HL-60 (cell line): ENCODE measurements around the gene RFESD.

Source experiments
- DNase-seq, 2 experiments: peaks; one replicate each; pipeline ENCODE4 v3.0.0-alpha.2; 2010 to 2020; ENCODE audit warnings: low read depth in 1 of 2, low spot score in 1 of 2
- H3K27ac ChIP-seq: fragments of 250-450 bp; sonication (Bioruptor Pico); replicated peaks from 2 replicates; pipeline ENCODE4 v1.5.1; 2020; ENCODE audit warnings: mild to moderate bottlenecking, moderate library complexity
- H3K27me3 ChIP-seq: fragments of 250-450 bp; sonication (Bioruptor Pico); 2 replicates; pipeline ENCODE4 v1.5.1; 2021; ENCODE audit warnings: mild to moderate bottlenecking, moderate library complexity; ENCODE audit not compliant: insufficient read depth, poor library complexity, severe bottlenecking
- H3K4me3 ChIP-seq: replicated peaks from 2 replicates; pipeline ENCODE4 v1.5.1; 2011; ENCODE audit warnings: mild to moderate bottlenecking, control low read depth, low read length; ENCODE audit not compliant: insufficient read depth
- GABPA ChIP-seq: IDR thresholded peaks from 2 replicates; pipeline ENCODE4 v1.6.1; 2012; ENCODE audit warnings: low read depth
- POLR2AphosphoS5 ChIP-seq: IDR thresholded peaks from 2 replicates; pipeline ENCODE4 v1.6.1; 2012; ENCODE audit warnings: low read depth
- SPI1 ChIP-seq: IDR thresholded peaks from 2 replicates; pipeline ENCODE4 v1.6.1; 2012; ENCODE audit warnings: low read depth, mild to moderate bottlenecking, borderline replicate concordance
- TF ChIP-seq, protein P1 (sequence below): IDR thresholded peaks from one replicate; pipeline ENCODE4 v1.5.1; 2011; ENCODE audit warnings: low read length, control low read depth, inconsistent platforms; ENCODE audit not compliant: insufficient read depth
- TF ChIP-seq, protein P2 (sequence below): IDR thresholded peaks from 2 replicates; pipeline ENCODE4 v1.6.1; 2012; ENCODE audit warnings: low read depth; ENCODE audit not compliant: insufficient replicate concordance

The RFESD gene

DNA sequence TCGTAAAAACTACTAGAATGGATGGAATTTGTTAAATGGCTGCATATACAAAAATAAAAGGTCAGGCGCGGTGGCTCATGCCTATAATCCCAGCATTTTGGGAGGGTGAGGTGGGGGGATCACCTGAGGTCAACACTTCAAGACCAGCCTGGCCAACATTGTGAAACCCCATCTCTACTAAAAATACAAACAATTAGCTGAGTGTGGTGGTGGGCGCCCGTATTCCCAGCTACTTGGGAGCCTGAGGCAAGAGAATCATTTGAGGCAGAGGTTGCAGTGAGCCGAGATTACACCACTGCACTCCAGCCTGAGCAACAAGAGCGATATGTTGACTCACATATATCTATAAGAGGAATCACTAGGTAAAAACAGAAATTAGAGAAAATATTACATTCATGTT lies 36.0 kb upstream of the RFESD start:
- Histone ChIP-seq H3K27me3 (no peaks in the 10 kb centered on the region), H3K4me3 (no peak overlapping the region), H3K27ac (no peak overlapping the region)
- no peak for DNase-seq
- TF ChIP-seq GABPA (no peak), POLR2AphosphoS5 (no peak), SPI1 (no peak)
- TF ChIP-seq, protein P1, sequence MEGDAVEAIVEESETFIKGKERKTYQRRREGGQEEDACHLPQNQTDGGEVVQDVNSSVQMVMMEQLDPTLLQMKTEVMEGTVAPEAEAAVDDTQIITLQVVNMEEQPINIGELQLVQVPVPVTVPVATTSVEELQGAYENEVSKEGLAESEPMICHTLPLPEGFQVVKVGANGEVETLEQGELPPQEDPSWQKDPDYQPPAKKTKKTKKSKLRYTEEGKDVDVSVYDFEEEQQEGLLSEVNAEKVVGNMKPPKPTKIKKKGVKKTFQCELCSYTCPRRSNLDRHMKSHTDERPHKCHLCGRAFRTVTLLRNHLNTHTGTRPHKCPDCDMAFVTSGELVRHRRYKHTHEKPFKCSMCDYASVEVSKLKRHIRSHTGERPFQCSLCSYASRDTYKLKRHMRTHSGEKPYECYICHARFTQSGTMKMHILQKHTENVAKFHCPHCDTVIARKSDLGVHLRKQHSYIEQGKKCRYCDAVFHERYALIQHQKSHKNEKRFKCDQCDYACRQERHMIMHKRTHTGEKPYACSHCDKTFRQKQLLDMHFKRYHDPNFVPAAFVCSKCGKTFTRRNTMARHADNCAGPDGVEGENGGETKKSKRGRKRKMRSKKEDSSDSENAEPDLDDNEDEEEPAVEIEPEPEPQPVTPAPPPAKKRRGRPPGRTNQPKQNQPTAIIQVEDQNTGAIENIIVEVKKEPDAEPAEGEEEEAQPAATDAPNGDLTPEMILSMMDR = no peak
- TF ChIP-seq, protein P2, sequence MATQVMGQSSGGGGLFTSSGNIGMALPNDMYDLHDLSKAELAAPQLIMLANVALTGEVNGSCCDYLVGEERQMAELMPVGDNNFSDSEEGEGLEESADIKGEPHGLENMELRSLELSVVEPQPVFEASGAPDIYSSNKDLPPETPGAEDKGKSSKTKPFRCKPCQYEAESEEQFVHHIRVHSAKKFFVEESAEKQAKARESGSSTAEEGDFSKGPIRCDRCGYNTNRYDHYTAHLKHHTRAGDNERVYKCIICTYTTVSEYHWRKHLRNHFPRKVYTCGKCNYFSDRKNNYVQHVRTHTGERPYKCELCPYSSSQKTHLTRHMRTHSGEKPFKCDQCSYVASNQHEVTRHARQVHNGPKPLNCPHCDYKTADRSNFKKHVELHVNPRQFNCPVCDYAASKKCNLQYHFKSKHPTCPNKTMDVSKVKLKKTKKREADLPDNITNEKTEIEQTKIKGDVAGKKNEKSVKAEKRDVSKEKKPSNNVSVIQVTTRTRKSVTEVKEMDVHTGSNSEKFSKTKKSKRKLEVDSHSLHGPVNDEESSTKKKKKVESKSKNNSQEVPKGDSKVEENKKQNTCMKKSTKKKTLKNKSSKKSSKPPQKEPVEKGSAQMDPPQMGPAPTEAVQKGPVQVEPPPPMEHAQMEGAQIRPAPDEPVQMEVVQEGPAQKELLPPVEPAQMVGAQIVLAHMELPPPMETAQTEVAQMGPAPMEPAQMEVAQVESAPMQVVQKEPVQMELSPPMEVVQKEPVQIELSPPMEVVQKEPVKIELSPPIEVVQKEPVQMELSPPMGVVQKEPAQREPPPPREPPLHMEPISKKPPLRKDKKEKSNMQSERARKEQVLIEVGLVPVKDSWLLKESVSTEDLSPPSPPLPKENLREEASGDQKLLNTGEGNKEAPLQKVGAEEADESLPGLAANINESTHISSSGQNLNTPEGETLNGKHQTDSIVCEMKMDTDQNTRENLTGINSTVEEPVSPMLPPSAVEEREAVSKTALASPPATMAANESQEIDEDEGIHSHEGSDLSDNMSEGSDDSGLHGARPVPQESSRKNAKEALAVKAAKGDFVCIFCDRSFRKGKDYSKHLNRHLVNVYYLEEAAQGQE = no peak

DNA sequence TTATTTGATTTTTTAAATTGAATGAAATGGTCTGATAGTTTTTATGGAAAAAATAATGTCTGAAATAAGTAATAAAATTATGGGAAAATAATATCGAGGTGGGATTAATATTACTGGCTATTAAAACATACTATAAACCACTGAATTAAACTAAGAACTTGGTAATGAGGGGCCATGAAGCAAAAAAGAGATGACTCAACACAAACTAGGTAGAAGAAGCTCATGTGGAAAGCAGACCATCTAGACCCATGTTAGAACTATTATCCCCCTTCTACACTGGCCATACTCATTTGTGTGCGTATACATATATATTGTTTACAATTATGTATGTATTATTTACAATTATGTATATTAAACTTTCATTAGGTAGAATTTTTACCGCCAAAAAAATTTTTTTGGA lies 35.2 kb upstream of the RFESD start:
- DNase-seq = no peak
- H3K27me3 ChIP-seq = no peaks in the 10 kb centered on the region
- H3K4me3 ChIP-seq = no peak overlapping the region
- no peak overlapping the region for H3K27ac ChIP-seq
- TF ChIP-seq POLR2AphosphoS5 (no peak), SPI1 (no peak), GABPA (no peak)
- TF ChIP-seq, protein P2 = no peak
- TF ChIP-seq, protein P1 = no peak

DNA sequence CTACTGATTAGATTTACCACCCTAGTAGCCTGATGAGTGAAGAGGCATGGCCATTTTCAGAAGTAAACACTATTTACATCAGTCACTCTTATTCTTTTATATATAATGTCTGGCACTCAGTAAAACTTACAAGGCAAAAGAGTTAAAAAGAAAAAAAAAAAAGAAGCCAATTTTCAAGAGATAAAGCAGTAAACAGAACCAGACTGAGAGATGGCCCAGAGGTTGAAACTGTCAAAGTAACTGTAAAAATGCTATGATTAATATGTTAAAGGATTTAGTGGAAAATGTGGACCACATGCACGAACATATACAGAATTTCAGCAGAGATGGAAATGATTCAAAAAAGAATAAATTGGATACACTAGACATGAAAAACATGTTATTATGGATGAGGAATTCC lies 33.1 kb upstream of the RFESD start:
- no peak overlapping the region for H3K4me3 ChIP-seq

More for the DNA sequence above, 33.1 kb upstream of the RFESD start:
- Histone ChIP-seq H3K27me3 (no peaks in the 10 kb centered on the region), H3K27ac (no peak overlapping the region)
- no peak for TF ChIP-seq POLR2AphosphoS5
- TF ChIP-seq GABPA = no peak
- TF ChIP-seq SPI1 = no peak
- TF ChIP-seq, protein P2 = no peak
- TF ChIP-seq, protein P1 = no peak
- no peak for DNase-seq
